ENCODE measurements around the gene CRYBG1.

Gene CRYBG1

GRCh38 chr6:106520711-106521401 is 160.3 kb downstream of the CRYBG1 start:
- ChIA-PET CTCF (interaction anchor here (1.2 to 9.7 kb wide), 6 partner anchors 10 to 31 kb away, joined by 3 to 60 read pairs (median 6); no protein-coding TSS in a partner anchor), POLR2A (no interaction called here)
- no peaks in the 10 kb centered on the region for H3K9me3 ChIP-seq (ENCODE audit: control extremely low read depth in 1 of 5, control insufficient read depth in 4 of 5, insufficient read depth in 2 of 5, low read depth in 1 of 5, low read length in 4 of 5)
- peaks cover 0 to 4% (median 1%) of the 10 kb centered on the region in 4 experiments for H3K36me3 ChIP-seq (ENCODE audit: control insufficient read depth in 4 of 4, insufficient read depth in 4 of 4, low read length in 3 of 4)
- DNase-seq = peak; percentile 64 to 84 (median 70)
- WGBS (ENCODE audit: insufficient coverage) = 55% methylated on average over 13 of the region's 15 CpGs
- peaks cover 51 to 92% (median 76%) of the 10 kb centered on the region in 4 experiments for H3K4me1 ChIP-seq (ENCODE audit: control extremely low read depth in 1 of 4, control insufficient read depth in 4 of 4, insufficient read depth in 4 of 4, low read length in 3 of 4)
- no peaks in the 10 kb centered on the region for H3K27me3 ChIP-seq (replicated peaks in 2 of 5; ENCODE audit: control insufficient read depth in 4 of 5, insufficient read depth in 5 of 5, low read length in 4 of 5)
- H3K4me3 ChIP-seq (ENCODE audit: control insufficient read depth in 1 of 7, extremely low read depth in 1 of 7, insufficient read depth in 4 of 7, low read depth in 2 of 7, low read length in 6 of 7) = peak overlapping the region in 3 of 7 experiments; percentile 6 to 56 (median 34)
- H3K27ac ChIP-seq (ENCODE audit: insufficient read depth in 1 of 2, low read depth in 1 of 2, low read length in 2 of 2, poor library complexity in 1 of 2, severe bottlenecking in 2 of 2) = no peak overlapping the region

GRCh38 chr6:106522562-106523250 is 162.2 kb downstream of the CRYBG1 start:
- CTCF ChIA-PET = interaction anchor here (0.9 to 9.7 kb wide), 10 partner anchors 10 to 44 kb away, joined by 3 to 60 read pairs (median 4); no protein-coding TSS in a partner anchor
- WGBS (ENCODE audit: insufficient coverage) = 100% methylated on average over 2 of the region's 6 CpGs
- Histone ChIP-seq H3K27me3 (replicated peaks in 2 of 5; ENCODE audit: control insufficient read depth in 4 of 5, insufficient read depth in 5 of 5, low read length in 4 of 5) (no peaks in the 10 kb centered on the region), H3K9me3 (ENCODE audit: control extremely low read depth in 1 of 5, control insufficient read depth in 4 of 5, insufficient read depth in 2 of 5, low read depth in 1 of 5, low read length in 4 of 5) (no peaks in the 10 kb centered on the region), H3K4me3 (ENCODE audit: control insufficient read depth in 1 of 7, extremely low read depth in 1 of 7, insufficient read depth in 4 of 7, low read depth in 2 of 7, low read length in 6 of 7) (peak overlapping the region in 2 of 7 experiments; percentile 16 to 34), H3K36me3 (ENCODE audit: control insufficient read depth in 4 of 4, insufficient read depth in 4 of 4, low read length in 3 of 4) (peaks cover 0 to 7% (median 4%) of the 10 kb centered on the region in 4 experiments), H3K27ac (ENCODE audit: insufficient read depth in 1 of 2, low read depth in 1 of 2, low read length in 2 of 2, poor library complexity in 1 of 2, severe bottlenecking in 2 of 2) (no peak overlapping the region), H3K4me1 (ENCODE audit: control extremely low read depth in 1 of 4, control insufficient read depth in 4 of 4, insufficient read depth in 4 of 4, low read length in 3 of 4) (peaks cover 39 to 77% (median 66%) of the 10 kb centered on the region in 4 experiments)
- no peak for DNase-seq
- POLR2A ChIA-PET = interaction anchor here (0.6 kb wide), 1 partner anchor 39 kb away, joined by 3 read pairs; no protein-coding TSS in a partner anchor

GRCh38 chr6:106525107-106525881 is 164.8 kb downstream of the CRYBG1 start:
- H3K4me1 ChIP-seq (ENCODE audit: control extremely low read depth in 1 of 4, control insufficient read depth in 4 of 4, insufficient read depth in 4 of 4, low read length in 3 of 4) = peaks cover 19 to 51% (median 45%) of the 10 kb centered on the region in 4 experiments
- ChIA-PET CTCF (interaction anchor here (0.9 to 9.7 kb wide), 6 partner anchors 14 to 80 kb away, joined by 3 to 60 read pairs (median 6); no protein-coding TSS in a partner anchor), POLR2A (interaction anchor here (1.0 kb wide), 1 partner anchor 76 kb away, joined by 3 read pairs; no protein-coding TSS in a partner anchor)
- DNase-seq = peak in 2 of 3 donors; percentile 55 to 67
- H3K36me3 ChIP-seq (ENCODE audit: control insufficient read depth in 4 of 4, insufficient read depth in 4 of 4, low read length in 3 of 4) = peaks cover 5 to 22% (median 14%) of the 10 kb centered on the region in 4 experiments
- peak overlapping the region; percentile 8 to 11 for H3K27ac ChIP-seq (ENCODE audit: insufficient read depth in 1 of 2, low read depth in 1 of 2, low read length in 2 of 2, poor library complexity in 1 of 2, severe bottlenecking in 2 of 2)
- no peaks in the 10 kb centered on the region for H3K9me3 ChIP-seq (ENCODE audit: control extremely low read depth in 1 of 5, control insufficient read depth in 4 of 5, insufficient read depth in 2 of 5, low read depth in 1 of 5, low read length in 4 of 5)
- H3K27me3 ChIP-seq (replicated peaks in 2 of 5; ENCODE audit: control insufficient read depth in 4 of 5, insufficient read depth in 5 of 5, low read length in 4 of 5) = no peaks in the 10 kb centered on the region
- 0% methylated on average over 1 of the region's 7 CpGs for WGBS (ENCODE audit: insufficient coverage)
- H3K4me3 ChIP-seq (ENCODE audit: control insufficient read depth in 1 of 7, extremely low read depth in 1 of 7, insufficient read depth in 4 of 7, low read depth in 2 of 7, low read length in 6 of 7) = peak overlapping the region in 6 of 7 experiments; percentile 35 to 75 (median 50)

- ChIA-PET CTCF (interaction anchor here (0.8 to 9.7 kb wide), 5 partner anchors 15 to 41 kb away, joined by 3 to 60 read pairs (median 5); no protein-coding TSS in a partner anchor), POLR2A (no interaction called here)
- WGBS (ENCODE audit: insufficient coverage) = 67% methylated on average over 1 of the region's 1 CpG
- Histone ChIP-seq H3K27ac (ENCODE audit: insufficient read depth in 1 of 2, low read depth in 1 of 2, low read length in 2 of 2, poor library complexity in 1 of 2, severe bottlenecking in 2 of 2) (no peak overlapping the region), H3K36me3 (ENCODE audit: control insufficient read depth in 4 of 4, insufficient read depth in 4 of 4, low read length in 3 of 4) (peaks cover 5 to 26% (median 17%) of the 10 kb centered on the region in 4 experiments), H3K27me3 (replicated peaks in 2 of 5; ENCODE audit: control insufficient read depth in 4 of 5, insufficient read depth in 5 of 5, low read length in 4 of 5) (no peaks in the 10 kb centered on the region), H3K4me3 (ENCODE audit: control insufficient read depth in 1 of 7, extremely low read depth in 1 of 7, insufficient read depth in 4 of 7, low read depth in 2 of 7, low read length in 6 of 7) (no peak overlapping the region), H3K4me1 (ENCODE audit: control extremely low read depth in 1 of 4, control insufficient read depth in 4 of 4, insufficient read depth in 4 of 4, low read length in 3 of 4) (peaks cover 13 to 46% (median 40%) of the 10 kb centered on the region in 4 experiments), H3K9me3 (ENCODE audit: control extremely low read depth in 1 of 5, control insufficient read depth in 4 of 5, insufficient read depth in 2 of 5, low read depth in 1 of 5, low read length in 4 of 5) (no peaks in the 10 kb centered on the region)
- no peak for DNase-seq
These were observed 165.4 kb downstream of the CRYBG1 start for GRCh38 chr6:106525882-106526275.

- Histone ChIP-seq H3K36me3 (ENCODE audit: control insufficient read depth in 4 of 4, insufficient read depth in 4 of 4, low read length in 3 of 4) (peaks cover 5 to 30% (median 18%) of the 10 kb centered on the region in 4 experiments), H3K4me3 (ENCODE audit: control insufficient read depth in 1 of 7, extremely low read depth in 1 of 7, insufficient read depth in 4 of 7, low read depth in 2 of 7, low read length in 6 of 7) (no peak overlapping the region), H3K4me1 (ENCODE audit: control extremely low read depth in 1 of 4, control insufficient read depth in 4 of 4, insufficient read depth in 4 of 4, low read length in 3 of 4) (peaks cover 9 to 33% (median 29%) of the 10 kb centered on the region in 4 experiments), H3K27ac (ENCODE audit: insufficient read depth in 1 of 2, low read depth in 1 of 2, low read length in 2 of 2, poor library complexity in 1 of 2, severe bottlenecking in 2 of 2) (no peak overlapping the region), H3K9me3 (ENCODE audit: control extremely low read depth in 1 of 5, control insufficient read depth in 4 of 5, insufficient read depth in 2 of 5, low read depth in 1 of 5, low read length in 4 of 5) (no peaks in the 10 kb centered on the region), H3K27me3 (replicated peaks in 2 of 5; ENCODE audit: control insufficient read depth in 4 of 5, insufficient read depth in 5 of 5, low read length in 4 of 5) (no peaks in the 10 kb centered on the region)
- DNase-seq = no peak
- CTCF ChIA-PET = interaction anchor here (1.7 to 9.7 kb wide), 2 partner anchors 10 to 16 kb away, joined by 5 to 60 read pairs; no protein-coding TSS in a partner anchor
- POLR2A ChIA-PET = no interaction called here
- WGBS (ENCODE audit: insufficient coverage) = 100% methylated on average over 1 of the region's 2 CpGs
These were observed 166.6 kb downstream of the CRYBG1 start for GRCh38 chr6:106527117-106527516.

- no peaks in the 10 kb centered on the region for H3K27me3 ChIP-seq (replicated peaks in 2 of 5; ENCODE audit: control insufficient read depth in 4 of 5, insufficient read depth in 5 of 5, low read length in 4 of 5)
- no peak overlapping the region for H3K27ac ChIP-seq (ENCODE audit: insufficient read depth in 1 of 2, low read depth in 1 of 2, low read length in 2 of 2, poor library complexity in 1 of 2, severe bottlenecking in 2 of 2)
- ChIA-PET POLR2A (no interaction called here), CTCF (interaction anchor here (1.7 to 9.7 kb wide), 3 partner anchors 9 to 17 kb away, joined by 5 to 60 read pairs (median 8); no protein-coding TSS in a partner anchor)
- peaks cover 5 to 37% (median 19%) of the 10 kb centered on the region in 4 experiments for H3K36me3 ChIP-seq (ENCODE audit: control insufficient read depth in 4 of 4, insufficient read depth in 4 of 4, low read length in 3 of 4)
- H3K4me1 ChIP-seq (ENCODE audit: control extremely low read depth in 1 of 4, control insufficient read depth in 4 of 4, insufficient read depth in 4 of 4, low read length in 3 of 4) = peaks cover 7 to 27% (median 23%) of the 10 kb centered on the region in 4 experiments
- WGBS (ENCODE audit: insufficient coverage) = 100% methylated on average over 2 of the region's 3 CpGs
- H3K4me3 ChIP-seq (ENCODE audit: control insufficient read depth in 1 of 7, extremely low read depth in 1 of 7, insufficient read depth in 4 of 7, low read depth in 2 of 7, low read length in 6 of 7) = no peak overlapping the region
- H3K9me3 ChIP-seq (ENCODE audit: control extremely low read depth in 1 of 5, control insufficient read depth in 4 of 5, insufficient read depth in 2 of 5, low read depth in 1 of 5, low read length in 4 of 5) = no peaks in the 10 kb centered on the region
- DNase-seq = no peak
These were observed 167.5 kb downstream of the CRYBG1 start for GRCh38 chr6:106527979-106528378.
